ENCODE data around the gene DCAF15. TPM values are rescaled to one million over a fixed set of nuclear protein-coding genes. Genes with fewer than 3 reads are reported as not detected.

Gene DCAF15
- total and polyA plus RNA-seq, 8 donors, result 7.1 to 37.3 (median 25.8) TPM

DNA sequence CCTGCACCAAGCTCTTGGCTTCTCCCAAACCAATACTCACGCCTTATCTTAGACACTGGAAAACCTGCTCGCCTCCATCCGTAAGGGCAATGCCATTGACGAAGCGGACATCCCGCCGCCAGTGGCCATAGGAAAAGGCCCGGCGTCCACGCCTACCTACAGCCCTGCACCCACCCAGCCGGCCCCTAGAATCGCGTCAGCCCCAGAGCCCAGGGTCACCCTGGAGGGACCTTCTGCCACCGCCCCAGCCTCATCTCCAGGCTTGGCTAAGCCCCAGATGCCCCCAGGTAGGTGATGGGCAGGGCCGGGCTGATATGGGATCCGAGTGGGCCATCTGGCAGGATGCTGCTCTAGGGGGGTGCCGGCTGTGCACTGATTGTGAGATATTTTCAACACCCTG lies 39.0 kb upstream of the DCAF15 start:
- H3K27me3 ChIP-seq, result no peaks in the 10 kb centered on the region
- H3K27ac ChIP-seq, result no peak overlapping the region
- no peaks in the 10 kb centered on the region for H3K9me3 ChIP-seq
- no peak for TF ChIP-seq POLR2A (IDR thresholded peaks at IDR 0.05)
- TF ChIP-seq EP300 (IDR thresholded peaks at IDR 0.05), result no peak
- TF ChIP-seq POLR2AphosphoS5 (IDR thresholded peaks at IDR 0.05), result no peak
- TF ChIP-seq, protein P1, sequence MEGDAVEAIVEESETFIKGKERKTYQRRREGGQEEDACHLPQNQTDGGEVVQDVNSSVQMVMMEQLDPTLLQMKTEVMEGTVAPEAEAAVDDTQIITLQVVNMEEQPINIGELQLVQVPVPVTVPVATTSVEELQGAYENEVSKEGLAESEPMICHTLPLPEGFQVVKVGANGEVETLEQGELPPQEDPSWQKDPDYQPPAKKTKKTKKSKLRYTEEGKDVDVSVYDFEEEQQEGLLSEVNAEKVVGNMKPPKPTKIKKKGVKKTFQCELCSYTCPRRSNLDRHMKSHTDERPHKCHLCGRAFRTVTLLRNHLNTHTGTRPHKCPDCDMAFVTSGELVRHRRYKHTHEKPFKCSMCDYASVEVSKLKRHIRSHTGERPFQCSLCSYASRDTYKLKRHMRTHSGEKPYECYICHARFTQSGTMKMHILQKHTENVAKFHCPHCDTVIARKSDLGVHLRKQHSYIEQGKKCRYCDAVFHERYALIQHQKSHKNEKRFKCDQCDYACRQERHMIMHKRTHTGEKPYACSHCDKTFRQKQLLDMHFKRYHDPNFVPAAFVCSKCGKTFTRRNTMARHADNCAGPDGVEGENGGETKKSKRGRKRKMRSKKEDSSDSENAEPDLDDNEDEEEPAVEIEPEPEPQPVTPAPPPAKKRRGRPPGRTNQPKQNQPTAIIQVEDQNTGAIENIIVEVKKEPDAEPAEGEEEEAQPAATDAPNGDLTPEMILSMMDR (IDR thresholded peaks at IDR 0.05), result no peak
- WGBS, 5 donors, result 93 to 98% (median 94%) methylated on average over 13 to 17 of the region's 17 CpGs
- DNase-seq, result no peak
- H3K36me3 ChIP-seq, result peaks cover 43 to 93% (median 91%) of the 10 kb centered on the region in 4 donors
- peaks cover 0 to 9% (median 7%) of the 10 kb centered on the region in 4 donors for H3K4me1 ChIP-seq
- intact Hi-C loops (cut with DNase I; ENCODE audit: low total_unique reads), result no loop called here
- H3K4me3 ChIP-seq, result no peak overlapping the region

DNA sequence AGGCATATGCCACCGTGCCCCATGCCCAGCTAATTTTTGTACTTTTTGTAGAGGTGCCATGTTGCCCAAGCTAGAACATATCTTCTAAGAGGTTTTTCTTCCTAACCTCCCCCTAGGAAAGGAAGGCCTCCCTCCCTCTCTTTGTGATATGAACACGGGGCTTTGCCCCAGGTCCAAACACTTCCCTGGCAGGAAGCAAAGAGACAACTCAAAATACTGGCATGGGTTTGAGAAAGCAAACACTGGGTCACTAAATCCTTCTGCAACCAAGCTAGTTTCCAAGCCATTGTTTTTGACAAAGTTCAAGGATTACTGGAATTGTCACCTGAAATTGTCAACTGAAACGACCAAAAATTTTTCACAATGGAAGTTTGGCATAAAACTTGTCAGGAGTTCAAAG lies 37.5 kb upstream of the DCAF15 start:
- H3K9me3 ChIP-seq, result no peaks in the 10 kb centered on the region
- no peak for TF ChIP-seq EP300 (IDR thresholded peaks at IDR 0.05)
- TF ChIP-seq POLR2A (IDR thresholded peaks at IDR 0.05), result no peak
- TF ChIP-seq POLR2AphosphoS5 (IDR thresholded peaks at IDR 0.05), result no peak
- TF ChIP-seq, protein P1 (IDR thresholded peaks at IDR 0.05), result no peak
- H3K36me3 ChIP-seq, result peaks cover 57 to 99% (median 99%) of the 10 kb centered on the region in 4 donors
- no peaks in the 10 kb centered on the region for H3K4me1 ChIP-seq
- no peak for DNase-seq
- no peak overlapping the region for H3K27ac ChIP-seq
- H3K27me3 ChIP-seq, result no peaks in the 10 kb centered on the region
- intact Hi-C loops (cut with DNase I; ENCODE audit: low total_unique reads), result no loop called here
- no peak overlapping the region for H3K4me3 ChIP-seq
- 61 to 79% (median 76%) methylated on average over 3 of the region's 3 CpGs for WGBS, 5 donors

DNA sequence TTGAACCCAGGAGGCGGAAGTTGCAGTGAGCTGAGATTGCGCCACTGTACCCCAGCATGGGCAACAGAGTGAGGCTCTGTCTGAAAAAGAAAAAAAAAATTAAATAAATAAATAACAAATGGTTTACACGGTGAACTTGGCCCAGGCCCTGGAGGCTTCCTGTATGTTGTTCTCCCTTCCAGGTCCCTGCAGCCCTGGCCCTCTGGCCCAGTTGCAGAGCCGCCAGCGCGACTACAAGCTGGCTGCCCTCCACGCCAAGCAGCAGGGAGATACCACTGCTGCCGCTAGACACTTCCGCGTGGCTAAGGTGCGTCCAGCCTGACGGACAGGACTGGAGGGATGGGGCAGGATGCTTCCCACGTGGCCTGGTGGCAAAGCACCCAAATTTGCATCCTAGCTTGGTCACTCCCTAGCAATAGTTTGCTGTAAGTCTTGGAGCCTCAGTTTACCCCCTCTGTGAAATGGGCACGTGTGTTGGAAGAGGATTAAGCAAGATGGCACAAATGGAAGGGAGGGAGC lies 34.4 kb upstream of the DCAF15 start:
- H3K4me1 ChIP-seq, result no peaks in the 10 kb centered on the region
- peaks cover 0 to 7% (median 5%) of the 10 kb centered on the region in 4 donors for H3K9me3 ChIP-seq
- no peaks in the 10 kb centered on the region for H3K27me3 ChIP-seq
- no peak overlapping the region for H3K4me3 ChIP-seq
- peak in 1 of 2 donors; percentile 66 for DNase-seq
- peak overlapping the region in 1 of 5 donors; percentile 44 for H3K27ac ChIP-seq
- TF ChIP-seq EP300 (IDR thresholded peaks at IDR 0.05) (no peak), POLR2AphosphoS5 (IDR thresholded peaks at IDR 0.05) (no peak), POLR2A (IDR thresholded peaks at IDR 0.05) (no peak)
- TF ChIP-seq, protein P1 (IDR thresholded peaks at IDR 0.05), result no peak
- intact Hi-C loops (cut with DNase I; ENCODE audit: low total_unique reads), result no loop called here
- peaks cover 76 to 100% (median 99%) of the 10 kb centered on the region in 4 donors for H3K36me3 ChIP-seq
- WGBS, 5 donors, result 68 to 83% (median 80%) methylated on average over 11 to 14 of the region's 14 CpGs

DNA sequence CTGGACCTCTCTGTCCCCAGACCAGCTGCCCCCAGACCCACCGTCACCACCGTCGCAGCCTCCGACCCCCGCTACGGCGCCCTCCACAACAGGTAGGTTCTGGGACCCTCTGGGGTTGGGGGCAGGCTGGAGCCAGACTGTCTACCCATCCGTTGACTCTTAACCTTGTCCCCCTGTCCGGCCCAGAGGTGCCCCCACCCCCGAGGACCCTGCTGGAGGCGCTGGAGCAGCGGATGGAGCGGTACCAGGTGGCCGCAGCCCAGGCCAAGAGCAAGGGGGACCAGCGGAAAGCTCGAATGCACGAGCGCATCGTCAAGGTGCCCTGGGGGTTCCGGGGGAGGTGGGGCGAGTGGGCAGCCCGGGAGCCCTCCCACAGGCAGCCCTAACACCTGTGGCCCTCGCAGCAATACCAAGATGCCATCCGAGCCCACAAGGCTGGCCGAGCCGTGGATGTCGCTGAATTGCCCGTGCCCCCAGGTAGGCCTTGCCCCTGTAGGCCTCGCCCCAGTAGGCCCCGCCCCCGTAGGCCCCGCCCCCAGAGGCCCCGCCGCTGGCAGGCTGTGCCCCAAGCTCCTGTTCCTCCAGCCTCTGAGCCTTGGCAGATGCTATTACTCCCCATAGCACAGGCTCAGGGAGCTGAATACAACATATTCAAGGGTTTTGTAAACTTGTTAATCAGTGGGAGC lies 33.4 kb upstream of the DCAF15 start:
- no peak for DNase-seq
- TF ChIP-seq POLR2AphosphoS5 (IDR thresholded peaks at IDR 0.05), result no peak
- 84 to 93% (median 87%) methylated on average over 13 to 34 of the region's 34 CpGs for WGBS, 5 donors
- Histone ChIP-seq H3K36me3 (peaks cover 76 to 100% (median 99%) of the 10 kb centered on the region in 4 donors), H3K27me3 (no peaks in the 10 kb centered on the region), H3K4me3 (no peak overlapping the region), H3K9me3 (peaks cover 0 to 7% (median 5%) of the 10 kb centered on the region in 4 donors), H3K27ac (no peak overlapping the region), H3K4me1 (no peaks in the 10 kb centered on the region)
- intact Hi-C loops (cut with DNase I; ENCODE audit: low total_unique reads), result no loop called here

DNA sequence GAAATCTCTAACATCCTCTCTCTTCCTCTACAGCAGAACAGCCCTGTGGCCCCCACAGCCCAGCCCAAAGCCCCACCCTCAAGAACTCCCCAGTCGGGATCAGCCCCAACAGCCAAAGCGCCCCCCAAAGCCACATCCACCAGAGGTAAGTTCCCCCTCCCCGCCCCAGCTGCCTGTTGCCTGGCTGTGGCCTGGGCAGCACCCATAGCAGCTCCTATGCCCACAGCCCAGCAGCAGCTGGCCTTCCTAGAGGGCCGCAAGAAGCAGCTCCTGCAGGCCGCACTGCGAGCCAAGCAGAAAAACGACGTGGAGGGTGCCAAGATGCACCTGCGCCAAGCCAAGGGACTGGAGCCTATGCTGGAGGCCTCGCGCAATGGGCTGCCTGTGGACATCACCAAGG lies 31.8 kb upstream of the DCAF15 start:
- no peaks in the 10 kb centered on the region for H3K27me3 ChIP-seq
- no peak for DNase-seq
- intact Hi-C loops (cut with DNase I; ENCODE audit: low total_unique reads), result no loop called here
- peaks cover 77 to 100% (median 99%) of the 10 kb centered on the region in 4 donors for H3K36me3 ChIP-seq
- H3K4me3 ChIP-seq, result no peak overlapping the region
- H3K9me3 ChIP-seq, result peaks cover 0 to 7% (median 5%) of the 10 kb centered on the region in 4 donors
- no peaks in the 10 kb centered on the region for H3K4me1 ChIP-seq
- TF ChIP-seq POLR2A (IDR thresholded peaks at IDR 0.05), result no peak
- TF ChIP-seq, protein P1 (IDR thresholded peaks at IDR 0.05), result no peak
- TF ChIP-seq EP300 (IDR thresholded peaks at IDR 0.05), result no peak
- TF ChIP-seq POLR2AphosphoS5 (IDR thresholded peaks at IDR 0.05), result no peak
- WGBS, 5 donors, result 95 to 99% (median 98%) methylated on average over 9 to 11 of the region's 11 CpGs
- no peak overlapping the region for H3K27ac ChIP-seq
